Adipocyte (in vitro differentiated cells): Measurements from ENCODE around the gene ABCF2.

Experiments used
- DNase-seq: peaks from one replicate; pipeline ENCODE4 v3.0.0-alpha.2; 2015; ENCODE audit warnings: low read depth
- H3K27me3 ChIP-seq: replicated peaks from 2 replicates; pipeline ENCODE4 v1.7.0; 2013; ENCODE audit warnings: mild to moderate bottlenecking, low read length, moderate library complexity; ENCODE audit not compliant: control insufficient read depth, insufficient read depth
- H3K36me3 ChIP-seq: 2 replicates; pipeline ENCODE4 v1.7.0; 2013; ENCODE audit warnings: low read length, mild to moderate bottlenecking, moderate library complexity; ENCODE audit not compliant: control insufficient read depth, insufficient read depth, severe bottlenecking
- H3K4me1 ChIP-seq: 2 replicates; pipeline ENCODE4 v1.7.0; 2013; ENCODE audit warnings: mild to moderate bottlenecking, low read length, moderate library complexity; ENCODE audit not compliant: control insufficient read depth, insufficient read depth
- H3K4me3 ChIP-seq: 2 replicates; pipeline ENCODE4 v1.7.0; 2013; ENCODE audit warnings: mild to moderate bottlenecking, low read length, moderate library complexity
- H3K9ac ChIP-seq: 2 replicates; pipeline ENCODE4 v1.7.0; 2013; ENCODE audit warnings: mild to moderate bottlenecking, low read length, moderate library complexity
- H3K9me3 ChIP-seq: 2 replicates; pipeline ENCODE4 v1.7.0; 2013; ENCODE audit warnings: mild to moderate bottlenecking, low read length, moderate library complexity; ENCODE audit not compliant: control insufficient read depth

Gene ABCF2

DNA sequence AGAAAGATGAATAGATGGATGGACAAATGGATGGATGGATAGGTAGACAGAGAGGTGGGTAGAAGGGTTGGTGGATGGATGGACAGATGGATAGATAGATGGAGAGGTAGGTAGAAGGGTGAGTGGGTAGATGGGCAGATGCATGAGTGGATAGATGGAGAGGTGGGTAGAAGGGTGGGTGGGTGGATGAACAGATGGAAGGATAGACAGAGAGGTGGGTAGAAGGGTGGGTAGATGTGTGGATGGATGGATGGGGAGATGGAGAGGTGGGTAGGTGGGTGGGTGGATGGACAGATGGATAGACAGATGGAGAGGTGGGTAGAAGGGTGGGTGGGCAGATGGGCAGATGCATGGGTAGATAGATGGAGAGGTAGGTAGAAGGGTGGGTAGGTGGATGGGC lies 29.1 kb downstream of the ABCF2 start:
- H3K9ac ChIP-seq, result no peak overlapping the region
- no peak for DNase-seq
- H3K9me3 ChIP-seq, result no peaks in the 10 kb centered on the region
- no peaks in the 10 kb centered on the region for H3K36me3 ChIP-seq
- peaks cover 72% of the 10 kb centered on the region for H3K27me3 ChIP-seq
- peaks cover 8% of the 10 kb centered on the region for H3K4me1 ChIP-seq
- H3K4me3 ChIP-seq, result no peak overlapping the region

DNA sequence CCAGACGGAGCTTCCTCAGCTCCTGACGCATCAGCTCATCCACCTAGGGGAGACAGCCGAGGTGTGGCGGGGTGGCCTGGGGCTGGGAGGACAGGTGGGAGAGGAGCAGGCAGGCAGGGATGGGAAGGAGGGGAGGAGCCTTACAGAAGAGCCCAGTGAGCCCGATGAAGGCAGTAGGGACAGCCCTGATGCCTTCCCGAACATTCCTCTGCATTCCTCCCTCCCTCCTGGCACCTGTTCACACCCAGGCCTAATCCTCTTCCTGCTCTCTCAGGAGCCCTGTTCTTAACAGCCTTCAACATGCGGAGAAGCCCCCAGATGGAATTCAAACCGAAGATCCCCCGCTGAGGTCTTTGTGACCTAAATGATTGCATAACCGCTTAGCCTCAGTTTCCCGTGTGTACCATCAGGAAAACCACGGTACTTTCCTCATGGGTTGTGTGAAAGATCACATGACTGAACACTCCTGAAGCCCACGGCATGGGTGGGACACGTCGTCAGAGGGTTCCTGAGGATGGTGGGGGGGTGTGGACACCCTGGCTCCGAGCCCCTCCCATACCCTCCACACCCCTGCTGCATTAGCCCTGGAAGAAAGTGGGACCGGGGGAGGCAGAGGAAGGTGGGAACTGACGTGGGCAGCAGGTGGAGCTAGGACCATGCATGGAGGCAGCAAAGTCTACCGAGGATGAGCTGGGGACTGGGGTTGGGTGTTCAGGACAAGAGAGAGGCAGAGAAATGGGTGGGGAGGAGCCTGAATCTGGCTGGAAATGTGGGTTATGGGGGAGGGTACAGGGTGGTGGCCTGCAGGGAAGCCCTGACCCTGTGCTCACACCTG lies 31.2 kb downstream of the ABCF2 start:
- H3K27me3 ChIP-seq, result peaks cover 69% of the 10 kb centered on the region
- peaks cover 8% of the 10 kb centered on the region for H3K4me1 ChIP-seq
- DNase-seq, result no peak
- no peaks in the 10 kb centered on the region for H3K36me3 ChIP-seq
- H3K9ac ChIP-seq, result no peak overlapping the region
- H3K9me3 ChIP-seq, result no peaks in the 10 kb centered on the region
- H3K4me3 ChIP-seq, result no peak overlapping the region

DNA sequence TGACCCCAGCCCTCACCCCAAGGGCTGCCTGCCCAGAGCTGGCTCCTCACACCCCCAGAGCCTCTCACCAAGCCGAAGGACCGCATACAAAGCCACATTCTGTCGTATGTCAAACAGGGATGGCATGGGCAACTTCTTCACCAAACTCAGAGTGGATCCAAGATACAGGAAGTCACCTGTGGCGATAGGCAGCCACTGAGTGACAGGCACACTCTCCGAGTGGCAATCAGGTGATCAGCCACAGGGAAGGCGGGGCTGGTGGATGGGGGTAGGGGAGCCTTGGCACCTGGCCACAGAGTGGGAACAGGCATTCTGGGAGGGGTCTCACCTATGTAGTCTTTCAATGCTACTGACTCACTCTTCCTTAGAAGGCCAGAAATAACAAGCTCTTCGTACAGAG lies 32.8 kb downstream of the ABCF2 start:
- DNase-seq, result no peak
- Histone ChIP-seq H3K9ac (no peak overlapping the region), H3K36me3 (no peaks in the 10 kb centered on the region), H3K27me3 (peaks cover 82% of the 10 kb centered on the region), H3K9me3 (peaks cover under 1% of the 10 kb centered on the region), H3K4me1 (no peaks in the 10 kb centered on the region), H3K4me3 (no peak overlapping the region)

DNA sequence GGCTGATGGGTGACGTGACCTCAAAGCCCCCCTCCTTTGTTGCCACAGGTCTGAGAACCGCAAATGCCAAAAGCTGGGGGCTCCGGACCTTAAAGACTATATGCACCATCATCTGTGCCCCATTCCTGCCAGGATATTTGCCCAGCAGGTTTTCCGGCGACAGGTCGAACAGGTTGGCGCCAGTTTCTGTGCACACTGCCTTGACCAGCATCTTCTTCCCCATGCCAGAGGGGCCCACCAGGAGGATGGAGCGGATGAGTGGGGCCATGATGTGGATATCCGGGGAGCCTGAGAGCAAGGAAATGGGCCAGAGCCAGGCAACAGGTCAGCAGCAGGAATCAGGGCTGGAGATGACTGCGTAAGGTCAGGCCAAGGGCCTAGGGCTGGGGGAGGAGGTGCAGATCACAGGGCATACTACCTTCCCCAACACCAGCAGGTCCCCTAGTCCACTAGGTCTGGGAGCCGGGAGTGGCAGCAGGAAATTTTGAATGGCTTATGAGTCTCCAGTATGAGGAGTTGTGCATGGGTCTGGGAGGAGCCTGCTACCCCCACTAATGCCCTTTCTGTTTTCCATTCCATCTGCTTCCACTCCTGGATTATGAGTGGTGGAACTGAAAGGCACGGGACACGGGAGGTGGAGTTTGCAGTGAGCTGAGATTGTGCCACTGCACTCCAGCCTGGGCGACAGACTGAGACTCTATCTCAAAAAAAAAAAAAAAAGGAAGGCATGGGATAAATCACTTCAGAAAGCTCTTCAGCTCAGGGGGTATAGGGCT lies 33.6 kb downstream of the ABCF2 start:
- peaks cover 6% of the 10 kb centered on the region for H3K9me3 ChIP-seq
- no peak overlapping the region for H3K4me3 ChIP-seq
- no peak overlapping the region for H3K9ac ChIP-seq
- peaks cover 81% of the 10 kb centered on the region for H3K27me3 ChIP-seq
- H3K36me3 ChIP-seq, result no peaks in the 10 kb centered on the region
- no peak for DNase-seq
- H3K4me1 ChIP-seq, result no peaks in the 10 kb centered on the region

DNA sequence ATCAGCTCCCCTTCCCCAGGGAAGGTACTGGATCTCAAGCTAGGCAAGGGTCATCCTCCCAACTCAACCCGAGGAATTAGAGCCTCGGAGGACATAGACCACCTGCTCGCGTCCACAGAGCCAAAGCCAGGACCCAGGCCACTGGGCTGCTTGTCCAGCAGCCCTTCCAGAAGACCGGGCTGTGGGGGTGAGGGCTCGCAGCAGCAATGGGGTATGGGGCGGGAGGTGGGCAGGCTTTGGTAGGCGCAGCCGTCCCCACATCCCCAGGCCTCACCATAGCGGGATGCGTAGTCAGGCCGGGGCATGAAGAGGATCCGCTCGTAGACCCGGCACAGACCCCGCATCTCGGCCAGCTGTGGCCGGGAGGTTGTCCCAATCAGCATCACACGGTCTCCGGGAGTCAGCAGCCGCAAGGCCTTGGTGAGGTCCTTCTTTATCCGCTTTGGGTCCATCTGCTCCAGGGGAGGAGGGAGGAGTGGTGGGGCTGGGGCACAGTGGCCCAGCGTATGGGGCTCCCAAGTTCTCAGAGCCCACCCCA lies 34.9 kb downstream of the ABCF2 start:
- H3K27me3 ChIP-seq, result peaks cover 77% of the 10 kb centered on the region

DNA sequence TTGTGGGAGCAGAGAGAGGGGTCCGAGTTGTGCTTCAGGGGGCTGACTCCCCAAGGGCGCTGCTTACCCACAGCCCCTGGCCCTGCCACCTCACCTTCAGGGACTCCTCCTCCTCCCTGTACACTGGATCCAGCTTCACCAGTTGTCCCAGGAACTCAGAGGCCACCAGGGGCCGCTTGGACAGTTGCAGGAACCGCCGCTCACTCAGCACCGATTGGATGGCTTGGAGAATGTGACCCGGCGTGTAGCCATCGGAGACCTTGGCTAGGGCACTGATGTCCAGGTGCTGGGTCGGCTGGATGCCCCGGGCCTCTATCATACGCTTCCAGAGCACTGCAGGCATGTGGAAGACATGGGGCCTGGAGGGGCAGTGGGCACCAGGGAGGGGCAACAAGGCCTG lies 35.5 kb downstream of the ABCF2 start:
- Histone ChIP-seq H3K27me3 (peaks cover 77% of the 10 kb centered on the region), H3K9me3 (peaks cover 6% of the 10 kb centered on the region), H3K4me1 (no peaks in the 10 kb centered on the region), H3K4me3 (no peak overlapping the region), H3K36me3 (no peaks in the 10 kb centered on the region), H3K9ac (no peak overlapping the region)
- DNase-seq, result no peak

More for the DNA sequence above, 34.9 kb downstream of the ABCF2 start:
- H3K9ac ChIP-seq, result no peak overlapping the region
- H3K9me3 ChIP-seq, result peaks cover 6% of the 10 kb centered on the region
- no peak for DNase-seq
- H3K4me3 ChIP-seq, result no peak overlapping the region
- H3K36me3 ChIP-seq, result no peaks in the 10 kb centered on the region
- no peaks in the 10 kb centered on the region for H3K4me1 ChIP-seq

DNA sequence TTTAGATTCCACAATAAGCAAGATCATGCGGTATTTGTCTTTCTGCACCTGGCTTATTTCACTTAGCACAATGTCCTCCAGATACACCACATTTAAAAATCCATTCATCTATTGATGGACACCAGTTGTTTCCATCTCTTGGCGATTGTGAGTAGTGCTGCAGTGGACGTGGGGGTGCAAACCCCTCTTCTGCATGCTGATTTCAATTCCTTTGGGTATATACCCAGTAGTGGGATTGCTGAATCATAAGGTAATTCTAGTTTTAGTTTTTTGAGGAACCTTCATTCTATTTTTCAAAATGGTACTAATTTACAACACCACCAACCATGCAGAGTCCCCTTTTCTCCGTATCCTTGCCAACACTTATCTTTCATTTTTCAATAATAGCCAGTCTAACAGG lies 38.0 kb downstream of the ABCF2 start:
- Histone ChIP-seq H3K4me1 (no peaks in the 10 kb centered on the region), H3K9ac (no peak overlapping the region), H3K9me3 (peaks cover 6% of the 10 kb centered on the region), H3K4me3 (no peak overlapping the region), H3K36me3 (no peaks in the 10 kb centered on the region), H3K27me3 (peaks cover 70% of the 10 kb centered on the region)
- DNase-seq, result no peak

DNA sequence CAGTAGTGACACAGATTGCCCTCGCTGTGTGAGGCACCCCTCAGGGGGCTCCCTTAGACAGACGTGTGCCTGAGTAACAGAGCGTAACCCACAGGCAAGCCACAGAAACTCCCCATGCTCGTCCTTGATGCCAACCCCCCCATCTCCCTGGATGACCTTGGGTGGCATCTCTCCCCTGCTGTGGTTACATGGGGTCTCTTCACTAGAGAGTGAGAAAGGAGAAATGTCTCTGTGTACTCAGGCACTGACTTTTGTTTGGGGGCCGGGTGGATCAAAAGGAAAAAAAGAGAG lies 38.8 kb downstream of the ABCF2 start:
- Histone ChIP-seq H3K9ac (no peak overlapping the region), H3K4me1 (no peaks in the 10 kb centered on the region)

DNA sequence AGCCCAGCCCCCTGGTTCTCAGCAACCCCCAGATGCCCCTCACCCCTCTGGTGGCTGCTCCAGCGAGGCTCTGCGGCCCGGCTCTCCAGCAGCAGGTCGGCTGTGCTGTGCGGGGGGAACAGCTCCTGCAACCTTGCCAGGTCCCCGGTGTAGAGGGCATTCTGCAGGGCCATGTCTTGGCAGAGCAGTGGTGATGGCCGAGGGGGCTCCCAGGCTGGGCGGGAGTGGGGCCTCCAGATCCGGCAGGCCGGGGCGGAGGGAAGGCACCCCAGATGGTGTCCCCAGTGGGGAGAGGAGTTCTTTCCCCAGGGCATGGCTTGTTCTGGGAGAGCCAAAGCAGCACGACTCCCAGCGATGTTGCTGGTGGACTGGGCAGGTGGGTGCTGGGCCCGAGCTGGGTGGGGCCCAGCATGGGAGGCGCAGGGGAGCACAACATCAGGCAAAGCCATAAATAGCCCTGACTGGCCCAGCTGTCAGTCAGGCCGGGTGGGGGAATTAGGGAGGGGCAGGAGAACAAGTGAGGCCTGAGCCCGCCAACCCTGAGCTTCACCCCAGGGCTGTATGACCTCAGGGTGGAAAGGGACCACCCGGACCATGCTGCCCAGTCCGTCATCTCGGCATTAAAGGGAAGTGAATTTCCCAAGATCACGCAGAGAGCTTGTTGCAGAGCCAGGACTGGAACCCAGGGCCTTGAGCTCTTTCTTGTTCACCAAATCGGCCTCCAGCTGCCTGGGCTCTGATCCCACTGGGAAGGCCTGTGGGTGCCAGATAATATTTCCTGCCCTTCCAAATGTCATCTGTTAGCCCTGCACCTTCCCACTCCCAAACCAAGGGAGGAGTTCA lies 39.4 kb downstream of the ABCF2 start:
- H3K9me3 ChIP-seq, result peaks cover 6% of the 10 kb centered on the region
- H3K36me3 ChIP-seq, result no peaks in the 10 kb centered on the region
- H3K27me3 ChIP-seq, result peaks cover 66% of the 10 kb centered on the region
- H3K4me3 ChIP-seq, result no peak overlapping the region
- no peak for DNase-seq
- no peaks in the 10 kb centered on the region for H3K4me1 ChIP-seq
- H3K9ac ChIP-seq, result no peak overlapping the region

More for the DNA sequence above, 38.8 kb downstream of the ABCF2 start:
- no peaks in the 10 kb centered on the region for H3K36me3 ChIP-seq
- H3K4me3 ChIP-seq, result no peak overlapping the region
- no peak for DNase-seq
- peaks cover 66% of the 10 kb centered on the region for H3K27me3 ChIP-seq
- peaks cover 6% of the 10 kb centered on the region for H3K9me3 ChIP-seq

DNA sequence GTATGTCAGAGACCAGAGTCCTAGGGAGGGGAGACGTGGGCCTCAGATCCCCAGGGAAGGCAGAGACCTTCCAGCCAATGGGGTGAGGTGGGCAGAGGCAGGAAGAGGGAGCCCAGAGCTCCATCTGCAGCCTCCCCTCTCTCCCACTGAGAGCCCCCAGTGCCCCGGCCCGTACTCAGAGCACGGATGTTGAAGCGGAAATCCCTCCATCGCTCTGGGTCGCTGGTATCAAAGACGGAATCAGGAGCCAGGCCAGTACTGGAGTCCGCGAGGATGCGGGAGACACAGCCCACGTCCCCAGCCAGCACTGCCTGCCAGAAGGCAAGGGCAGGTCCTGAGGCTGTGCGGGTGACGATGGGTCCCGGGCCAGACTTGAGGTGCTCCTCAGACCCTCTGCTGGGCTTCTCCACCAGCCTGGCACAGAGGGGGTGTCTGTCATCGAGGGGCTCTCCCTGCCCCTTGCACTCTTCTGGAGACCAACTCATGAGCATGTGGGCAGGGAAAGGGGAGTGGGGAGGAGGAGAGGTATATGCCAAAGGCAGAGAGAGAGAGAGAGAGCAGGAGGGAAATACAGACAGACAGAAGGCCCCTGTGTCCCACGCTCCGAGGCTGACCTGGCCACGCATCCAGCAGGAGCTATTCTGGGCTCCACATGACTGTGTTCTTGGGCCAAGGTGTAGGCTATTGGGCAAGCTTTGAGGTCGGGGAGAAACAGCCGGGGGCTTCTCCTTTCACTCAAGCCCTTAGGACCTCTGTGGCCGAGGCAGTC lies 40.2 kb downstream of the ABCF2 start, which contains the start of gene ASB10:
Gene ASB10 (minus strand): TSS at position 611 of the 769 bp plus-strand sequence. CDS start 120 bp downstream, at position 491.
- no peak within 1 kb of the TSS for H3K9ac ChIP-seq
- H3K9me3 ChIP-seq, result peaks cover 6% of the 10 kb centered on the region
- no peaks in the 10 kb centered on the region for H3K4me1 ChIP-seq
- no peak within 1 kb of the TSS for H3K4me3 ChIP-seq
- H3K36me3 ChIP-seq, result no peaks in the 10 kb centered on the region
- no peak for DNase-seq
- peaks cover 66% of the 10 kb centered on the region for H3K27me3 ChIP-seq
